Left lung (tissue), 10 donors: ENCODE data around the gene FOSB. TPM values are rescaled to one million over a fixed set of nuclear protein-coding genes. Genes with fewer than 3 reads are reported as not detected.

Experiments used
- ATAC-seq: fragments of 200-7000 bp; cut with Tn5 transposase; one replicate; pipeline ENCODE4 v1.9.1; 2020; ENCODE audit warnings: moderate library complexity
- DNase-seq, 4 donors: peaks; one replicate each; pipeline ENCODE4 v3.0.0-alpha.2; 2013 to 2020
- H3K27ac ChIP-seq, 2 donors: fragments of 200-600 bp; sonication (generic) in 1 of 2; one replicate each; pipeline versions ENCODE4 v1.5.0 to v1.8.0; 2020 to 2021
- H3K27me3 ChIP-seq, 2 donors: fragments of 200-600 bp; sonication (generic) in 1 of 2; one replicate each; pipeline versions ENCODE4 v1.5.0 to v1.8.0; 2020 to 2021
- H3K36me3 ChIP-seq, 2 donors: fragments of 200-600 bp; sonication (generic) in 1 of 2; one replicate each; pipeline versions ENCODE4 v1.5.0 to v1.8.0; 2020 to 2021
- H3K4me1 ChIP-seq, 2 donors: fragments of 200-600 bp; one replicate each; pipeline ENCODE4 v1.8.0; 2021
- H3K4me3 ChIP-seq, 2 donors: fragments of 200-600 bp; sonication (generic) in 1 of 2; one replicate each; pipeline versions ENCODE4 v1.5.0 to v1.8.0; 2020 to 2021; ENCODE audit warnings: mild to moderate bottlenecking in 1 of 2
- H3K9me3 ChIP-seq, 2 donors: fragments of 200-600 bp; sonication (generic) in 1 of 2; one replicate each; pipeline versions ENCODE4 v1.5.0 to v1.8.0; 2020 to 2021
- CTCF ChIP-seq, 2 donors: fragments of 200-600 bp; sonication (generic) in 1 of 2; IDR thresholded peaks; one replicate each; pipeline versions ENCODE4 v1.5.0 to v1.8.0; 2021; ENCODE audit warnings: antibody characterized with exemption in 2 of 2
- intact Hi-C, 2 donors: fragments of 100-400 bp; cut with DNase I; formaldehyde crosslinking; loops; one replicate each; pipeline versions ENCODE4 v1.11.2 to v1.14.2; 2022
- polyA plus RNA-seq, 6 donors: library from polyadenylated mRNA; unstranded; fragments of 120-200 nt; gene quantifications; one replicate each; pipeline ENCODE4 v1.2.1, GENCODE V29; 2013; ENCODE audit not compliant: insufficient read length in 6 of 6
- total RNA-seq, 2 donors: library from RNA; stranded (reverse); fragmentation: NEBNext Ultra II Directional; extraction: Animal tissue kit (Norgen Biotek cat#: 25700); gene quantifications; one replicate each; pipeline ENCODE4 v1.2.1, GENCODE V29; 2021
- donor health status: DM: no; HTN: yes; CAD: no.
- donor health status: DM: no; HTN: no; CAD: no.

Gene FOSB
- total and polyA plus RNA-seq, 8 donors, result 5.7 to 766 (median 126) TPM

GRCh38 chr19:45420356-45420755 lies 47.4 kb upstream of the FOSB start:
- Histone ChIP-seq H3K4me3 (no peak overlapping the region), H3K9me3 (no peaks in the 10 kb centered on the region), H3K27me3 (no peaks in the 10 kb centered on the region), H3K4me1 (peaks cover 12 to 63% of the 10 kb centered on the region in 2 donors), H3K36me3 (peaks cover 0 to 56% of the 10 kb centered on the region in 2 donors), H3K27ac (peak overlapping the region in 1 of 2 donors; percentile 58)
- peak in 1 of 4 donors; percentile 27 for DNase-seq
- no peak for ATAC-seq
- TF ChIP-seq CTCF (IDR thresholded peaks at IDR 0.05), result no peak
- intact Hi-C loops, result no loop called here

DNA sequence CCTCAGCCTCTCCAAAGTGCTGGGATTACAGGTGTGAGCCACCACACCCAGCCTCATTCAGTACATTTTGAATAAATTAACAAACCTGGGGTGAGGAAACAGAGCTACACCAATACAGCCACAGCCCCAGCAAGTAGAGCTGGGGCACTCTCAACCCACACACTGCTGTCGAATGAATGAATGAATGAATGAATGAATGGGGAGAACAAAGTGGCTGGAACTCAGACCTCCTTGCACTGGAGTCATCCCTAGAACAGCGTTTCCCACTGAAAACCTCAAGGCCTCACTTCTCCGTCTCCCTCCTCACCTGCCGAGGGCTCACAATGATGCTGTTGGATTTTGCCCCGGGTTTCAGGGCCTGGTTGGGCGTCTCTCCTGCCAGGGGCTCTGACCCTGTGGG lies 46.9 kb upstream of the FOSB start:
- no peak for ATAC-seq
- no peak for DNase-seq
- H3K36me3 ChIP-seq, result peaks cover 0 to 52% of the 10 kb centered on the region in 2 donors
- H3K4me1 ChIP-seq, result peaks cover 12 to 68% of the 10 kb centered on the region in 2 donors
- H3K27ac ChIP-seq, result no peak overlapping the region
- intact Hi-C loops, result no loop called here
- no peak overlapping the region for H3K4me3 ChIP-seq
- H3K9me3 ChIP-seq, result no peaks in the 10 kb centered on the region
- TF ChIP-seq CTCF (IDR thresholded peaks at IDR 0.05), result no peak
- H3K27me3 ChIP-seq, result no peaks in the 10 kb centered on the region

DNA sequence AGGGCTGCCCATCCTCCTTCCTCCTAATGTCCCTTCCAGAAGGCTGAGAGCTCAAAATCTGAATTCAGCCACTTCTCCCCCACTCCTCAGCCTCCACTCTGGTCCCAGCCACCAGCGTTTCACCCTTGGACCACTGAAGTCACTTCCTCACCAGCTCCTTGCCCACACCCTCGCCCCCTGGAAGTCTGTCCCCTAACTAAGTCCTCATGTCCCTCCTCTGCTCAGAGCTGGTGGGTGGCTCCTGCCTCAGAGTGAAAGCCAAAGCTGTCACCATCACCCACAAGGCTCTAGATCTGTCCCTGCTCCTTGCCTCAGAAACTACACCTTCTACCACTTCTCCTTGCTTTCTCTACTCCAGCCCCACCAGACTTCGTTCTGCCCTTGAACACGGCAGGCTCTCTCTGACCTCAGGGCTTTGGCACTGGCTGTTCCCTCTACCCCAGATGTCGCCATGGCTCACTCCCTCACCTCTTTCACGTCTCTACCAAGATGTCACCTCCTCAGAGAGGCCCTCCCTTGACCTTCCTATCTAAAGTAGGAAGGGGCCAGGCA lies 45.8 kb upstream of the FOSB start:
- peaks cover 0 to 40% of the 10 kb centered on the region in 2 donors for H3K36me3 ChIP-seq
- DNase-seq (no peak), ATAC-seq (no peak)
- peak overlapping the region in 1 of 2 donors; percentile 8 for H3K27ac ChIP-seq
- H3K27me3 ChIP-seq, result no peaks in the 10 kb centered on the region
- no peaks in the 10 kb centered on the region for H3K9me3 ChIP-seq
- peaks cover 12 to 74% of the 10 kb centered on the region in 2 donors for H3K4me1 ChIP-seq
- TF ChIP-seq CTCF (IDR thresholded peaks at IDR 0.05), result no peak
- H3K4me3 ChIP-seq, result no peak overlapping the region
- intact Hi-C loops, result no loop called here

- intact Hi-C loops, result no loop called here
- H3K27ac ChIP-seq, result peak overlapping the region; percentile 93 to 97
- no peak for DNase-seq
- H3K27me3 ChIP-seq, result peaks cover 0 to 6% of the 10 kb centered on the region in 2 donors
- ATAC-seq, result no peak
- TF ChIP-seq CTCF (IDR thresholded peaks at IDR 0.05), result no peak
- H3K9me3 ChIP-seq, result no peaks in the 10 kb centered on the region
- H3K4me1 ChIP-seq, result peaks cover 12 to 85% of the 10 kb centered on the region in 2 donors
- H3K36me3 ChIP-seq, result peaks cover 0 to 29% of the 10 kb centered on the region in 2 donors
- H3K4me3 ChIP-seq, result peak overlapping the region; percentile 50 to 61
Observed at GRCh38 chr19:45423033-45423588, 44.7 kb upstream of the FOSB start.

DNA sequence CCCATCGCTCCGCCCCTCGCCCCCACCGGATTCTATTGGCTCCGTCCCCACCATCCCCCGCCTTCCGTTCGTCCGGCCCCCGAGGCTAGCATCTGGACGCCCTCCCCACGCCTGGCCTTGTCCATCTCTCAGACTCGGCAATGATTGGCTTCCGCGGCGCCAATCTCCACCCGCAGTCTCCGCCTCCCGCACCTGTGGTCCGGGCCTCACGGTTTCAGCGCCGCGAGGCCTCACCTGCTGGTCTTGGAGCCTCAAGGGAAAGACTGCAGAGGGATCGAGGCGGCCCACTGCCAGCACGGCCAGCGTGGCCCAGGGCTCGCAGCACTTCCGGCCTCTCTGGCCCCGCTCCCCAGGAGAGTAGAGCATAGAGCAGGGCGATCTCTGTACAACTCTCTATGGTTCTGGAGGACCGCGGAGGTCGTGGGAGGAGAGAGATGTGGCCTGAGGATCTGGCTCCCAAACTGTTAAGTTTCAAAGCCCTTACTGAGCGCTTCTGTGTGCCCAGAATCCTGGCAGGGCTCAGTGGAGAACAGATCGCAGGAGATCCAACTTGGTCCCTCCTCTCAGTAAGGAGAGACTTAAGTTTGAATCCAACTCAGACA lies 44.1 kb upstream of the FOSB start, which contains the start of gene ERCC1:
ERCC1 (minus strand) TSS at position 329 of the 602 bp plus-strand sequence. CDS start 543 bp downstream, outside the sequence.
- DNase-seq, result peak; percentile 83 to 98 (median 95)
- ATAC-seq, result peak; percentile 88
- intact Hi-C loops, result no loop called here
- H3K27me3 ChIP-seq, result peaks cover 0 to 11% of the 10 kb centered on the region in 2 donors
- H3K4me1 ChIP-seq, result peaks cover 12 to 90% of the 10 kb centered on the region in 2 donors
- H3K9me3 ChIP-seq, result no peaks in the 10 kb centered on the region
- peaks cover 0 to 24% of the 10 kb centered on the region in 2 donors for H3K36me3 ChIP-seq
- peak within 1 kb of the TSS; percentile 50 to 61 for H3K4me3 ChIP-seq
- peak within 1 kb of the TSS; percentile 93 to 97 for H3K27ac ChIP-seq
- no peak for TF ChIP-seq CTCF (IDR thresholded peaks at IDR 0.05)
